Spleen (tissue), 11 donors: ENCODE results near the gene TOX3. TPM values are rescaled to one million over a fixed set of nuclear protein-coding genes. Genes with fewer than 3 reads are reported as not detected.

Experiments used
- DNase-seq: peaks from one replicate; pipeline ENCODE4 v3.0.0-alpha.2; 2020
- H3K27ac ChIP-seq, 8 donors: fragments of 200-600 bp; sonication (generic) in 7 of 8; 1 replicate in 4 of 8; 2 replicates in 4 of 8; pipeline versions ENCODE4 v1.5.0 to v1.8.0; 2016 to 2021; ENCODE audit warnings: inconsistent platforms in 4 of 8, mild to moderate bottlenecking in 4 of 8, moderate library complexity in 1 of 8
- H3K27me3 ChIP-seq, 7 donors: fragments of 200-600 bp; sonication (generic) in 6 of 7; replicated peaks in 1 of 7; 1 replicate in 4 of 7; 2 replicates in 3 of 7; pipeline versions ENCODE4 v1.5.0 to v1.8.0; 2016 to 2021; ENCODE audit warnings: inconsistent platforms in 3 of 7, mild to moderate bottlenecking in 1 of 7
- H3K36me3 ChIP-seq, 6 donors: fragments of 200-600 bp; sonication (generic) in 5 of 6; 1 replicate in 4 of 6; 2 replicates in 2 of 6; pipeline versions ENCODE4 v1.5.0 to v1.8.0; 2016 to 2021; ENCODE audit warnings: inconsistent platforms in 2 of 6
- H3K4me1 ChIP-seq, 6 donors: fragments of 200-600 bp; sonication (generic) in 5 of 6; 1 replicate in 3 of 6; 2 replicates in 3 of 6; pipeline versions ENCODE4 v1.5.0 to v1.8.0; 2016 to 2021; ENCODE audit warnings: inconsistent platforms in 3 of 6
- H3K4me3 ChIP-seq, 8 donors: fragments of 200-600 bp; sonication (generic) in 7 of 8; 1 replicate in 4 of 8; 2 replicates in 4 of 8; pipeline versions ENCODE4 v1.5.0 to v1.8.0; 2016 to 2021; ENCODE audit warnings: inconsistent platforms in 4 of 8, mild to moderate bottlenecking in 4 of 8, moderate library complexity in 2 of 8
- H3K9me3 ChIP-seq, 8 donors: fragments of 200-600 bp; sonication (generic) in 7 of 8; 1 replicate in 4 of 8; 2 replicates in 4 of 8; pipeline versions ENCODE4 v1.5.0 to v1.8.0; 2016 to 2021; ENCODE audit warnings: inconsistent platforms in 4 of 8
- POLR2A ChIP-seq, 3 donors: fragments of 450-650 bp; IDR thresholded peaks; one replicate each; pipeline ENCODE4 v1.5.1; 2017; ENCODE audit warnings: antibody characterized with exemption in 3 of 3, mild to moderate bottlenecking in 1 of 3
- POLR2AphosphoS5 ChIP-seq, 3 donors: sonication (generic); formaldehyde crosslinking; IDR thresholded peaks; one replicate each; pipeline ENCODE4 v1.5.1; 2017; ENCODE audit warnings: antibody characterized with exemption in 3 of 3
- WGBS, 5 donors: extraction: QIAGEN DNeasy Blood & Tissue Kit in 3 of 5; methylation state at CpG; one replicate each; pipeline versions ENCODE4 v1.1.5 to v1.1.7; 2013 to 2018; 5-methylcytosine and 5-hydroxymethylcytosine counted together
- intact Hi-C: fragments of 100-400 bp; cut with DNase I; formaldehyde crosslinking; loops from one replicate; pipeline ENCODE4 v1.15.0; 2023; ENCODE audit warnings: low total_unique reads
- polyA plus RNA-seq, 3 donors: library from polyadenylated mRNA; stranded (reverse); fragments of 200-250 nt; gene quantifications; one replicate each; pipeline ENCODE4 v1.2.1, GENCODE V29; 2013
- total RNA-seq, 7 donors: library from RNA; depleted of rRNA in 3 of 7; stranded (reverse); fragments of >200 nt in 3 of 7; fragmentation: NEBNext Ultra II Directional in 4 of 7; extraction: Animal tissue kit (Norgen Biotek cat#: 25700) in 4 of 7; gene quantifications; one replicate each; pipeline versions ENCODE4 v1.1.0 to v1.2.1, GENCODE V29; 2016 to 2021
- TF ChIP-seq, protein P1 (sequence below), 11 experiments: fragments of 200-600 bp in 7 of 11; fragments of 450-650 bp in 4 of 11; sonication (generic) in 4 of 11; IDR thresholded peaks in 8 of 11; conservative IDR thresholded peaks in 3 of 11; 1 replicate in 7 of 11; 2 replicates in 4 of 11; pipeline versions ENCODE4 v1.4.0 to v1.8.0; 2016 to 2021; ENCODE audit warnings: antibody characterized with exemption in 11 of 11, inconsistent platforms in 4 of 11, mild to moderate bottlenecking in 1 of 11
- donor health status: healthy with polysubstance abuse.
- donor health status: DM: no; HTN: no; CAD: no; lungs with moderate emphysema.
- donor health status: DM: no; HTN: no; CAD: no.
- donor health status: Bipolar disorder and iron deficiency.
- donor health status: healthy.
- donor health status: DM: no; HTN: no; CAD: no.
- donor health status: DM: yes; HTN: yes; CAD: no.

Gene TOX3
- total and polyA plus RNA-seq, 10 donors = 0.03 to 0.11 TPM; not detected in 8

DNA sequence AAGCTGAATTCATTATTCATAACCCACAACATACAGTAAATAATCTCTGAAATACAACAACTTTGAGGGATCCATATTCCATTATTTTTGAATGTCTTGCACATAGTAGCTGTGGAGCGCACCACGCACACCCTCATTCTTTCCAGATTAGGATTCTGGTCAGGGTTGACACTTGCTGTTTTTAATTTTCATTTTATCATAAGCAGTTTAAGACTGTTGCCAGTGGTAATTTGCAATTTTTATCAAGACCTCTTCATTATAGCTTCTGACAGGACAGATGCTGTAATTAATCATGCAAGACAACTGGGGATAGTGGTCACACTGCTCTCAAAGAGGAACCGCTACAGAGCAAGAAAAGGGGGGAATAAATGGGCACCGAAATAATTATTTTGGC lies 109.7 kb downstream of the TOX3 start:
- peaks cover 0 to 14% (median 6%) of the 10 kb centered on the region in 8 donors for H3K9me3 ChIP-seq
- no peaks in the 10 kb centered on the region for H3K36me3 ChIP-seq
- H3K27me3 ChIP-seq = no peaks in the 10 kb centered on the region
- 88 to 96% (median 94%) methylated on average over 4 of the region's 4 CpGs for WGBS, 5 donors
- H3K4me1 ChIP-seq = no peaks in the 10 kb centered on the region
- H3K27ac ChIP-seq = no peak overlapping the region
- no peak overlapping the region for H3K4me3 ChIP-seq
- TF ChIP-seq POLR2A (IDR thresholded peaks at IDR 0.05) (no peak), POLR2AphosphoS5 (IDR thresholded peaks at IDR 0.05) (no peak)
- TF ChIP-seq, protein P1, sequence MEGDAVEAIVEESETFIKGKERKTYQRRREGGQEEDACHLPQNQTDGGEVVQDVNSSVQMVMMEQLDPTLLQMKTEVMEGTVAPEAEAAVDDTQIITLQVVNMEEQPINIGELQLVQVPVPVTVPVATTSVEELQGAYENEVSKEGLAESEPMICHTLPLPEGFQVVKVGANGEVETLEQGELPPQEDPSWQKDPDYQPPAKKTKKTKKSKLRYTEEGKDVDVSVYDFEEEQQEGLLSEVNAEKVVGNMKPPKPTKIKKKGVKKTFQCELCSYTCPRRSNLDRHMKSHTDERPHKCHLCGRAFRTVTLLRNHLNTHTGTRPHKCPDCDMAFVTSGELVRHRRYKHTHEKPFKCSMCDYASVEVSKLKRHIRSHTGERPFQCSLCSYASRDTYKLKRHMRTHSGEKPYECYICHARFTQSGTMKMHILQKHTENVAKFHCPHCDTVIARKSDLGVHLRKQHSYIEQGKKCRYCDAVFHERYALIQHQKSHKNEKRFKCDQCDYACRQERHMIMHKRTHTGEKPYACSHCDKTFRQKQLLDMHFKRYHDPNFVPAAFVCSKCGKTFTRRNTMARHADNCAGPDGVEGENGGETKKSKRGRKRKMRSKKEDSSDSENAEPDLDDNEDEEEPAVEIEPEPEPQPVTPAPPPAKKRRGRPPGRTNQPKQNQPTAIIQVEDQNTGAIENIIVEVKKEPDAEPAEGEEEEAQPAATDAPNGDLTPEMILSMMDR (IDR thresholded peaks at IDR 0.05 in 8 of 11, conservative IDR thresholded peaks at IDR 0.05 in 3 of 11) = no peak
- DNase-seq = no peak
- intact Hi-C loops = no loop called here

DNA sequence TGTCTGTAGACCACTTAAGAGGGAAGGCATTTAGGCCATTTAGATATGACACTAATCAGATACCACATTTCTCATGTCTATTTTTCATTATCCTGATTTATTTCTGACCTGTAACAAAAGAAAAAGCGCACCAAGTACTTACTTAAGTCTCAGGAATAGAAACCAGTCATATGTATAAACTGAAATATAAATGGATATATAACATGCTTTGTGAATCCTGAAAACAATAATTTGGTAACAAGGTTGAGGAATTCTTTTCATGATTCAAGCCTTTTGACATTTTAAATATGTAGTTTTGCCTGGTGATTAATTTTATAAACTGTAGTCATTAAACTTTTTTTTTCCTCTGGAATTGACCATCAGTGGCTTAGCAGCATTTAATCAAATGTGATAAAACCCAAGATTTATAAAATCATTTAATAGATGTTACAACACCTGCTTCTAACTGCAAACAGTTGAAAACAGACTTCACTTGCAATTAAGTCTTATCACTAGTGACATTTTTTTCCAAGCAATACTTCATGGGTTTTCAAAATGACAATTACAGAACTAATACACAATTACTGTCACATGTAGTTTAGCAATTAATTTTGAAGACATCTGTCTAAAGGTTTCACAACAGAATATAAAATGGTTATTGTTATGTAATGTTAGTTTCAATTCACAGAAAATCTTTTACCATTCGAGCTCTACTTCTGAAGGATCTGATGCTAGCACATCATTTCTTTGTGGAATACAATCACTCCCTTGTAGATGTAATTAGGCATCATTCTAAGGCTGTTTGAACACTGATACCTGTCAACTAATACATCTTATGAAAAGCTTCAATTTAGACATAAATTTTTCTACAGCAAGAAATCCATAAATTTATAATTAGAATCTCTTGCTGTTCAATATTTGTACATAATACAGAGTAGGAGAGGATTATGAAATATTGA lies 110.3 kb downstream of the TOX3 start:
- 64 to 84% (median 76%) methylated on average over 2 of the region's 2 CpGs for WGBS, 5 donors
- H3K4me3 ChIP-seq = no peak overlapping the region
- H3K4me1 ChIP-seq = no peaks in the 10 kb centered on the region
- H3K27me3 ChIP-seq = no peaks in the 10 kb centered on the region
- TF ChIP-seq, protein P1 (IDR thresholded peaks at IDR 0.05 in 8 of 11, conservative IDR thresholded peaks at IDR 0.05 in 3 of 11) = no peak
- TF ChIP-seq POLR2A (IDR thresholded peaks at IDR 0.05) (no peak), POLR2AphosphoS5 (IDR thresholded peaks at IDR 0.05) (no peak)
- H3K9me3 ChIP-seq = peaks cover 0 to 14% (median 6%) of the 10 kb centered on the region in 8 donors
- H3K36me3 ChIP-seq = no peaks in the 10 kb centered on the region
- intact Hi-C loops = no loop called here
- DNase-seq = no peak
- H3K27ac ChIP-seq = no peak overlapping the region

DNA sequence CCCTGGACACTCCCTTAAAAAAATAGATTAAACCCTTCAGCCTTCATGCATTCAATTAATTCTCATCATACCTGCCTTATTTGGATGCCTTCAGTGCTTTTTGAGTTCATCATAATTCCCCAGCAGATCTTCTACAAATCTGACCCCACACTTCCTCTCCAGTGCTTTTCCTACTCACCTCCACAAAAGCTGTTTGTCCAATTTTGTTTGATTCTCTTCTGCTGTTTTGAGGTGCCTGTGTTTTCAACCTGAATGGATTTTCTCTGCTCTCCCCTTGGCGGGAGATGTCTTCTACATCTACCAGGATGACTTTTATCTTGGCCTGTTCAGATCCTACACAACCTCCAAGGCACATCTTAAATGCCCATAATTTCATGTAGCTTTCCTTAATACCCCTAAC lies 112.7 kb downstream of the TOX3 start:
- WGBS, 5 donors = 84 to 98% (median 90%) methylated on average over 1 of the region's 1 CpG
- intact Hi-C loops = no loop called here
- no peak overlapping the region for H3K4me3 ChIP-seq

DNA sequence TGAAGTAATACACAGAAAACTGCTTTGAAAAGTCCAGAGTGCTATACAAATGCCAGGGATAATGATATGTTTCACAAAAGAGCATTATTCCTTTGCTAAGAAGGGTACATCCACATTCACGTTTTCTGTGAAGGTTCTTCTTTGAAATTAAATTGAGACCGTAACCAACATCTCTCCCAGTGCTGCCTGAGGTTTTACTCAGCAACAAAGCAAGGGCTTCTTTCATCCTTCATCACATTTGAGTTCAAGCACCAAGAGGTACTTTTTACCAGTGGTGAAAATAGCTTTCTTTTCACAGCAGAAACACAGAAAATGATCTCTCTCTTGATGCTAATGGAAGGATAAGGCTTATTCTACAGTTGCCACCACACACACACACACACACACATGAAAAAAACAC lies 113.3 kb downstream of the TOX3 start:
- no peak for DNase-seq
- intact Hi-C loops = no loop called here

More for the DNA sequence above, 112.7 kb downstream of the TOX3 start:
- no peaks in the 10 kb centered on the region for H3K36me3 ChIP-seq
- no peak for DNase-seq
- H3K27ac ChIP-seq = no peak overlapping the region
- no peaks in the 10 kb centered on the region for H3K9me3 ChIP-seq
- no peaks in the 10 kb centered on the region for H3K4me1 ChIP-seq
- TF ChIP-seq, protein P1 (IDR thresholded peaks at IDR 0.05 in 8 of 11, conservative IDR thresholded peaks at IDR 0.05 in 3 of 11) = no peak
- no peak for TF ChIP-seq POLR2AphosphoS5 (IDR thresholded peaks at IDR 0.05)
- TF ChIP-seq POLR2A (IDR thresholded peaks at IDR 0.05) = no peak
- H3K27me3 ChIP-seq = no peaks in the 10 kb centered on the region

More for the DNA sequence above, 113.3 kb downstream of the TOX3 start:
- no peaks in the 10 kb centered on the region for H3K9me3 ChIP-seq
- no peak overlapping the region for H3K27ac ChIP-seq
- TF ChIP-seq POLR2A (IDR thresholded peaks at IDR 0.05) (no peak), POLR2AphosphoS5 (IDR thresholded peaks at IDR 0.05) (no peak)
- TF ChIP-seq, protein P1 (IDR thresholded peaks at IDR 0.05 in 8 of 11, conservative IDR thresholded peaks at IDR 0.05 in 3 of 11) = no peak
- no peaks in the 10 kb centered on the region for H3K27me3 ChIP-seq
- H3K4me1 ChIP-seq = no peaks in the 10 kb centered on the region
- H3K4me3 ChIP-seq = no peak overlapping the region
- no peaks in the 10 kb centered on the region for H3K36me3 ChIP-seq
- 58 to 74% (median 65%) methylated on average over 2 of the region's 2 CpGs for WGBS, 5 donors
